Neural progenitor cell (in vitro differentiated cells): ENCODE results near the gene RFX8.

Source experiments
- CTCF ChIP-seq: fragments of 200-600 bp; sonication (generic); IDR thresholded peaks from 2 replicates; pipeline ENCODE4 v1.5.1; 2017; ENCODE audit warnings: antibody characterized with exemption, mild to moderate bottlenecking
- EZH2 ChIP-seq: fragments of 200-600 bp; sonication (generic); IDR thresholded peaks from 2 replicates; pipeline ENCODE4 v1.6.1; 2017; ENCODE audit warnings: antibody characterized with exemption, mild to moderate bottlenecking, moderate library complexity

GRCh38 chr2:101476605-101477208, 1.8 kb upstream of the RFX8 start:
- TF ChIP-seq CTCF (no peak), EZH2 (no peak)
